ENCODE results near the gene DCP1A.
"Not testable (repeated sequence)": the region's sequence is repeated elsewhere in the genome, so short reads cannot be mapped to it uniquely, and the experiment has no call there.

The DCP1A gene

DNA sequence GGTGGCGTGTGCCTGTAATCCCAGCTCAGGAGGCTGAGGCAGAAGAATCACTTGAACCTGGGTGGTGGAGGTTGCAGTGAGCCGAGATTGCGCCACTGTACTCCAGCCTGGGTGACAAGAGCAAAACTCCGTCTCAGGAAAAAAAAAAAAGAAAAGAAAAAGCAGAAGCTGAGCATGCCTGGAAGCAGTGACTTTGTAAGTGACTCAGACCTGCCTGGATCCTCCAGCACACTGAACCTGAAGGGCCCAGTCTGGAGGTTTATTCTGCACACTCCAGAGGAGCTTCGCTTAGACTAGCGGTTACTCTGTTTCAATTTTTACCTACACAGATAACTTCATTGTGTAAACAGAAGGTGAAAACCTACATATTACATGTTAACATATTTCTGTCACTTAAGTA, 19.4 kb downstream of the DCP1A start:
- not testable (repeated sequence) for DNase-seq

DNA sequence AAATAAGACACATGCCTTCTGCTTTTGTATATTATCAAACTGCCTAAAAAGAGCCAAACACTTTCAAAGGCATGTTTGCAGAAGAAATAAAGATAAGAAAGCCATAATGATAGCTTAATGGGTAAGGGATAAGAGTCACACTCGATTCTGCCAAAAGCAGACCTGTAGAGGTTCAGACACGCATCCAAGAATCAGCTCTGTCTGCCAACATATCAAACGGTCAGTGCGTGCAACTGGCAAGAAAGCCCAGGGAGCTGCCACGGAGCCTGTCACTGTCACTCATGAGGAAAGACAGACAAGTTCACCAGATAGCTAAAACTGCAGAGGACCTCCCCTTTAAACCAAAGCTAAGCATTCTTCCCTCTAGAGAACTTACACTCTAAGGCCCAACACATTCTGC, 23.2 kb downstream of the DCP1A start:
- no peak for DNase-seq

DNA sequence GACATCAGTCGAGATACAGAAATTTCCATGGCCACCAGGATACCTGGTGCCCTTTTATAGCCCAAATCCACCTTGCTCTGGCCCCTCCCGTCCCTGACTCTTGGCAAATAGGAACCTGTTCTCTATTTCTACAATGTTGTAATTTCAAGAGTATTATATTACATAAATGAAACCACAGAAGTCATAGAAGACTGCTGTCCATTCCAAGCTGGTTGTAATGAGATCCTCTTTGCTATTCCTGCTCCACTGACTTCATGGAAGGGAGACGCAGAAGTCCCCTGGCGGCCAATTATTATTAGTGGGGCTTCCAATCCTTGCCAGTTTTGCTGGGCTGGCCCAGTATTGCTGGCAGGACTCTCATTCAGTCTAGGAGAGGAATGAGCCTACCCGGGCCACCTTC, 26.6 kb downstream of the DCP1A start:
- no peak for DNase-seq

DNA sequence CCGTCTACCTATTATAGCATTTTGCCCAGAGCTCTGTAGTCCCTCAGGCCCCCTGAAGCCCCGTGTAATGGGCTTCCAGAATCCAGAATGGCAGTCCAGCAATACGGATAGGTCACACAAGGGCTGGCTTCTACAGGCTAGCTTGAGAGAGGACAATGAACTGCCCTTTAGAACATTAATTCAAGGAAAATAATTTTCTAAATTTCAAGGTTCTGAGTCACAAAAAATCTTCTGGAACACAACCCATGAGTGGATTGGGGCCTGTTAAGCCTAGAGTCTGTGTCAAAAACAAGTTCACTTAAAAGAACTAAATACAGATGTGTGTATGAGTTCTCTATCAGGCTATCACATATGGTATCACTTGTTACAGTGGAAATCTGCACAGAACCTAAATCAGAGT, 28.8 kb downstream of the DCP1A start:
- DNase-seq = no peak

DNA sequence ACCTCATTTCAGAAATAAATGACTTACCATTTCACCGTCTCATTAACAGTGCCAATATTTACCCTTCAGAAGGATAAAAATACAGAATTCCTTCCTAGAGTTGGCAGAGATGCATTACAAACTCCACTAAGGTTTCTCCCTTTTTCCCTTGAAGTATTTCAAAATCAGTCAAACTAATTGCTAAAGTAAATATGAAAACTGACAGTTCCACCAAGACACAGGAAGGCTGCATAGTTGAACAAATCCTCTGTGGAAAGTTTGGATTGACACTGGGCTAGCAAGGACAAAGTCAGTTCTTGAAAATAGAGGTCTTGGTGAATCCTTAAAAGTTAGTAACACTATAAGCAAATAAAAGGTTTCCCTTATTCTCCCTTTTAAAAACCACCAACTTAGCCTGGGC, 34.5 kb downstream of the DCP1A start:
- no peak for DNase-seq

DNA sequence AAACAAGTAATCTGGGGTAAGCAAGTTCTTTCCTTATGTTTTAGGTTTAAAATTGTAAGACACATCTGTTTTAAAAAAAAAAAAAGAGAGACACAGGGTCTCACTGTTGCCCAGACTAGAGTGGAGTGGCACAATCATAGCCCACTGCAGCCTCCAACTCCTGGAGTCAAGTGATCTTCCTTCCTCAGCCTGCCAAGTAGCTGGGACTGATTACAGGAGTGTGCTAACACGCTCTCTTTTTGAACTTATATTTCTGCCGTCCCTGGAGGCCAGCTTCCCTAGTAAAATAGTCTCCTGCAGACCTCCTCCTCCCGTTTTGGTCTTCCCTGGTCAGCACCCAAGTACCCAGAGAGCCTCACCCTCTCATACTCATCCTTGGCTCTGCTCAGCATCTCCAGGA, 35.5 kb downstream of the DCP1A start:
- no peak for DNase-seq

DNA sequence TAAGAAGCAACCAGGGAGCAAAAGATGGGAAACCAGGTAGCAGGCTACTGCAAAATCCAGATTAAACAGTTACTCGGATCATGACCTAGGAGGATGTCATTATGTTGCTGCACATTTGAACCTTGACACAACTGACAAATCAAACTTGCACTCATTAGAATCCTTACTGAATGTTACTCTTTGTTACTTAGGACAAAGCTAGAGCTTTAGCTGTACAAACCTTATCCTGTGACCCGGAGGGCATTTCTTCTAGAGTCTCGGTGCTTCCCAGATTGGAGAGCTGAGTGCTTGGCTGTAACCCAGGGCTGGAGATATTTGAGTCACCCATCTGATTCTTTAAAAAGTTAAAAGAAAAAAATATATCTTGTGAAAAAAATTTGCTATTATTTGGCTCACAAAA, 43.4 kb downstream of the DCP1A start:
- DNase-seq = no peak

DNA sequence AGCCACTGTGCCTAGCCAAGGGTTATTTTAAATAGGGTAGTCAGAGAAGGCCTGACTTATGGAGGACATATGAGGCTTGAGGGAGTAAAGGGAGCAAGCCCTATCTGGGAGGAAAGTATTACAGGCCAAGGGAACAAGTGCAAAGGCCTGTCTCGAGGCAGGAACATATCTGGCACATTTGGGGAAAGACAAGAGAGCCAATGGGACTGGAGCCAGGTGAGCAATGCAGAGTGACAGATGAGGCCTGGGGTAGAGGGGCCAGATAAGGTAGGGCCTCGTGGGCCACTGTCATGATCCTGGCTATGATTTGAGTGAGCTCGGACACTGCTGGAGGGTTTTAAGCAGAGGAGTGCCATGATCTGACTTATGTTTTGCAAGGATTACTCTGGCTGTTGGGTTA, 43.8 kb downstream of the DCP1A start:
- no peak for DNase-seq

DNA sequence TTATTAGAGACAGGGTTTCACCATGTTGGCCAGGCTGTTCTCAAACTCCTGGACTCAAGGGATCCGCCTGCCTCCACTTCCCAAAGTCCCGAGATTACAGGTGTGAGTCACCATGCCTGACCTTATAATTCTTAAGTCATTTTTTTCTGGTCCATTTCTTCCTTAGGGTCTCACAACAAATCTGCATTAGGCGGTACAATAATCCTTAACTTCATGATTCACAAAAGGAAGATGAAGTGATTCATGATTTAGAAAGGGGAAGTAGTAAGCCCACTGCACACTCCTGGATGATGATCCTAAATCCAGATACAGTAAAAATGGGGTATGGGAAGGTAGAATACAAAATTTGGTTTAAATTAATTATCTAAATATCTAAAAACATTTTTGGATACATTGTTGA, 46.5 kb downstream of the DCP1A start:
- DNase-seq = no peak

DNA sequence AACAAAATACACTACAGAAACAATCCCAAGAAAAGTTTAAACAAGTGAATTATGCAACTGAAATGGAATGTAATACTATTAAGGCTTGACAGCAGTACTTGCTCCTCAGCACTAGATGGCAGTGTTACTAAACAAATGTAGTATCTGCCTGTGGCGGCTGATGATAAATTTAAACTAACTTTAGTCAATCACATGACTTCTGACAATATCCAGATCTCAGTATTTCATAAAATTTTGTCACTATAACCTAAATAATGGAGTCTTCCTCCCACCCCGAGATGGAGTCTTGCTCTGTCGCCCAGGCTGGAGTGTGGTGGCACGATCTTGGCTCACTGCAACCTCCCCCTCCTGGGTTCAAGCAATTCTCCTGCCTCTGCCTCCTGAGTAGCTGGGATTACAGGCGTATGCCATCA, 47.7 kb downstream of the DCP1A start:
- DNase-seq = not testable (repeated sequence)

DNA sequence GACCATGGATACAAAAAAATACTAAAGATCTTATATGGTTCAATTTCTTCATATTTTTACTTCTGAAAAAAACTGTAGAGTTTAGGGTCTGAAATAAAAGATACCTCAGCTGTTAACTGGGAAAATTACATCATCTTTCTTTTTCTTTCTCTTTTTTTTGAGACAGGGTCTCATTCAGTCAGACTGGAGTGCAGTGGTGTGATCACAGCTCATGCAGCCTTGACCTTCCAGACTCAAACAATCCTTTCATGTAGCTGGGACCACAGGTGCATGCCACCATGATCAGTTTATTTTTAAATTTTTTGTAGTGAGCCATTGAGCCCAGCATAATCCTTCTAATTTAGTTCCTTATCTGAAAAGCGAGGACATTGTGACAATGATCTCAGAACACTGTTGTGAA, 51.9 kb downstream of the DCP1A start:
- DNase-seq = no peak

DNA sequence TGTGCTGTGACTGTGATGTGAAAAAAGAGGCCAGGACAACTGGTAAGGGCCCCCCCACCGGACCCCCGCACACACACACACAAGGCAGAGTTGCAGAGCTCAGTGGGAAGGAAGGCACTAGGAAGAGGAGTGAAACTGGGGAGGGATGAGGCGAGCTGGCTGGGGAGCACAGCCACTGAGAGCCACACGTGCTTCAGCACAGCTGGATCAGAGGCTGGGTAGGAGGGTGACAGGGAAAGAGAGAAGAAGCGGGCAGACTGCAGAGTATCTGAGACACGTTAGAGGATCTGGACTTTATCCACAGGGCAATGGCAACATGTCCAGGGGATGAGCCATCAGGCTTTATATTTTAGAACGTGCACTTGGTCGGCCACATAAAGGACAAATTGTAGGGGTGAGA, 53.5 kb downstream of the DCP1A start:
- DNase-seq = no peak

DNA sequence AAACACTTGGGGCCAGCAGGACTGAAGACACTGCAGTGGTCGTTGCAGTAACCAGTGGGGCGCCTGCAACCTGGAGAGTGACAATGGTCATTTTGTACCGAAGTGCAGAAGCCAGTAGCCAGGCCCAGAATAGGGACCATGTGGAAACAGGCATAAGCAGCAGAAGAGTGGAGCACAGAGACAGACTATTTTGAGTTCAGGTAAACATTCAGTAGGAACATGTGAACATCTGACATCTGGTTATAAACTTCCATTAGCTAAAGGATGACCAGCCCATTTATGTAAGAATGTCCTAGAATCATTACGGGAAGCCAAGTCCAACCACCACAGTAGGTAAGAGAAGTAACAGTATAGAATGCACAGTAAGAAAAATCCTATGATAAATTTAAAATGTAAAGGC, 59.1 kb downstream of the DCP1A start:
- DNase-seq = no peak

DNA sequence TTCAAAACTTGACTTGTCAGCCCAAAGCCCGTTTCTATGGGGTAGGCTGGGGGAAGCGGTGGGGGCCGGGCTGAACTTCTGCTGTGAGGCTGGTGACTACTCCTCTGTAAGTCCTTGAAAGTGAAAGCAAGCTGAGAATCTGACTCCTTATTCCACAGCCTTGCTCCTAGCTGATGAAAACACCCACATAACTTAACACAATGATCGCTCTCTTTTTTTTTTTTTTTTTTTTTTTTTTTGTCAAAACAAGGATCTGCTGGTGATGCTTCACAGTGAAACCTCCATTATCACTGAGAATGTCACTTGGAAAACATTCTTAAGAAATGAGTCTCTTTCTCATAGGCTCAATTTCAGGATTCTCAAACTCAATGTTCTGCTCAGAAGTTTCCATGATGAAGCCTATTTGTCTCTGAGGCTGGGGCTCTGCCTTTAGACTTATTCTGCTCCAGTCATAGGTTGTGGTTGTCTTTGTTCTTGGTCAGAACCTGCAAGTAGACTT, 60.2 kb downstream of the DCP1A start:
- no peak for DNase-seq

DNA sequence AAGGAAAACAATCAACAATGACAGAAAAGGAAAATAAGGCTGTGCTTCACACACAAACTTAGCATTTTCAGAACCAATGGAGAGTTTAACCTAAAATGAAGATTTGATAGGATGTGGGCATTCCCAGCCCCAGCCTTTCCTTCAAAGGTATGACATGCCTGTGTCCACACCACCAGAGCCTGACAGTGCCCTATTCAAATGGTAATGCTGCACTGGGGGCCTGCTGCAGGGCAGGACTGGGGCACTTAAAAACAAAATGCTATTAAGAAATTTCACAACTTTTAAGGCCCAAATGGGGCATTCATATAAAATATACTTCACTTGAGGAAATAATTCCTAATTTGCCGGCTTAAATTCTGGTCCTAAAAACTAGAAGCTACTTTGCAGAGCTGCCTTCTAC, 60.6 kb downstream of the DCP1A start:
- DNase-seq = no peak

DNA sequence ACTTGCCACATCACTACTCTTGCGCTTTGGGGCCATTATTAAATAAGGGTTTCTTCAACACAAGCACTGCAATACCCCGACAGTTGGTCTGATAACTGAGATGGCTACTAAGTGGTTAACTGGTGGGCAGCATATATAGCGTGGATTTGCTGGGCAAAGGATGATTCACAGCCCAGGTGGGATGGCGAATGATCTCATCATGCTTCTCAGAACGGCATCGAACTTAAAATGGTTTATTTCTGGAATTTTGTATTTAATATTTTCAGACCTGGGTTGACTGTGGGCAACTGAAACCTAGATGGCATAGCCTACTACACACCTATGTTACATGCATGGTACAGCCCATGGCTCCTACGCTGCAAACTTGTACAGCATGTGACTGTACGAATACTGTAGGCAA, 64.8 kb downstream of the DCP1A start:
- DNase-seq = no peak

DNA sequence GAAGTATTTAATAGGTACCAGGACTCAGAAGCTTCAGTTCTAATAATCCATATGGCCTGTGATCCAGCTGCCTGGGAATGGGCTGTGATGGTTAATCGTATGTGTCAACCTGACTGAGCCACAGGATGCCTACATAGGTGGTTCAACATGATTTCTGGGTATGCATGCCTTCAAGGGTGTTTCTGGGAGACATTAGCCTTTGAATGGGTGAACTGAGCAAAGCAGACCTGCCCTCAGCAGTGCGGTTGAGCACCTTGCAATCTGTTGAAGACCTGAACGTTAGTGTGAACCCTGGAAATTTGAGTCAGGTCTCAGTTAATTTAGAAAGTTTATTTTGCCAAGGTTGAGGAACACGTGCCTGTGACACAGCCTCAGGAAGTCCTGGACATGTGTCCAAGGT, 68.7 kb downstream of the DCP1A start:
- no peak for DNase-seq

DNA sequence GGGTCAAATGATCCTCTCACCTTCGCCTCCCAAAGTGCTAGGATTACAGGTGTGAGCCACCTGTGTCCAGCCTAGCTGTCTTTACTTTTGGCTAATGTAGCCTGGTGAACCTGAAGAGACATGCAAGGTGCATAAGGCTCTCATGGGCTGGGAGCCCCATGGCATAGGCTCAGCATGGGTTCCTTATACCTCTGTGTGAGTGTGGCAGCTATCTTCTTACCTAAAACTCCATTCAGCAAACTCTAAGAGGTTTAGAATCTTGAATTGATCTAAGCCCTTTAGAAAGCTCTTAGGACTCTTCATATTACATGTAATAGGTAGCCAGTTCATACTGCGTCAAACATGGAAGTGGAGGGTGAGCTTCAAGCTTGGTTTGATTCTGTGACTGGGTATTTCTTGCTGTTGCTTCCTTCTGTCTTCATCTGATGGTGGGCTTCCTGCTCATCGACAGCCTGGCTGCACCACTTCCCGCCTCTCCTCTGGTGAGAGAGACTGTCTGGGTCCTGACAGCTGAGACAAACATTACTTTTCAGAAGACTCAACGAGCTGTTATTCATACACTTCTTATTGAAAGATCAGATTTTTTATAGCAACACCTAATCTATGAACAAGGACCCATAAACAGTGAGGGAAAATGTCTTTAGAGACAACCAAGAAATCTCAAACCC, 72.3 kb downstream of the DCP1A start:
- no peak for DNase-seq

DNA sequence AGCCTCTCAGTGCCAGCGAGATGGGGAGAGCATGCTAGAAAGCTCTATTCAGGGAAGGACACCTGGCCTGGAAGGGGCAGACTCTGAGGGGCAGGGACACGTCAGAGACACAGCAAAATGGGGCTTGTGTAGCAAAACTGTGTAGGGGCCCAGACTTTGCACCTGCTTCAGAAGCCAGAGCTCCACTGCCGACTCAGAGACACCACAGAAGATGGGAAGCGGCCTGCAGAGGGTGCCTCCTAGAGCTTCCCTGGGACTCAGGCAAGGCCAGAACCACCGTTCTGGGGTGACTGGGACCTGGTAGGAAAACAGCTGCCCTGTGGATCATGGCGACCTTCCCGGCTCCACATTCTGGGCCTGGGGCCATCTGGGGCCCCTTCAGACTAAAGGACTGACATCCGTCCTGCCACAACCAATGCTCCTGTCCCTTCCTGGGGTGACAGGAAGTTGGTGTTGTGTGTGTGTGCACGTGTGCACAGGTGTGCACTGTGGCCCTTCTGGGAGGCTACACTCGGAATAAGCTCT, 74.1 kb downstream of the DCP1A start:
- no peak for DNase-seq

DNA sequence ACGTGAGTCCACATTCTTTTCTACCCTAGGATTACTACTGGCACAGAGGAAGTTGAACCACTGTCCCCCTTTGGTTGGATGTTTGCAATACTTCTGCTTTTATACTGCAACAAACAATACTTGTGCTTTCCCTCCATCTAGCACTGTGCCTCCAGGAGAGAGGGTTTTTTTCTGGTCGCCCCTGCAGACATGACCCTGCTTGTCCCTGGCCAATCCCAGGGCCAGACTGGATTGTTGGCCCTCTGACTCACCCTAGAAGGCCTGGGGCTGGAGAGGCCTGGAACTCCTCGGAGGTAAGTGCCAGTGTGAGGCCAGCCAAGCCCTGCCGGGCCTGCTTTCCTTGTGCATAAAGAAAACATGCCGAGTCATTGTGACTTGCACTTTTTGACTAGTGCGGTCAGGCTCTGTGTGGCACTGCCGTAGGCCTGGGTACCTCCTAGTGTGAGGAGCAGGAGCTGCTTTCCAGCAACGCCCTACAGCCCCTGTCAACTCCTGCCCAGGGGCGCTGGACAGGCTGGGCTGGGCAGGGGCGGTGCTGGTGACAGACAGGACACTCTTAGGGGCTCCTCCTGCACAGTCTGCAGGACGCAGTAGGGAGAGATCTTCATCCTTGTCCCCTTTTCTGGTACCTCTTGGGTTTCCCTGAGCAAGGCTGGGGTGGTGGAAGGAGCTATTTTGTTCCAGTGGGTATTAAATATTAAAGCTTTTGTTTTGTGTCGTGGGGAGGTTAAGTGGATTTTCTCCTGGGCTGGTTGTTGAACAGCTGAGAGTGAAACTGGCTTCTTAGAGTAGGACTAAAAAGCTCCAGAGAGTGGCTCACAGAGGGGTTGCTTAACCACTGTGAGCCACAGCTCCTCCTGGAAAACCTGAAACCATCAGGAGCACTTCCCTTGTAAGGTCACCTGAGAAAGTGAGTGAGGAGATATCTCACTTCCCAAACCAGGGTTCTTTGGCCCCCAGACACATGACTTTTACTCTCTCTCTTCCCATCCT, 77.2 kb downstream of the DCP1A start:
- DNase-seq = peak; percentile 34

DNA sequence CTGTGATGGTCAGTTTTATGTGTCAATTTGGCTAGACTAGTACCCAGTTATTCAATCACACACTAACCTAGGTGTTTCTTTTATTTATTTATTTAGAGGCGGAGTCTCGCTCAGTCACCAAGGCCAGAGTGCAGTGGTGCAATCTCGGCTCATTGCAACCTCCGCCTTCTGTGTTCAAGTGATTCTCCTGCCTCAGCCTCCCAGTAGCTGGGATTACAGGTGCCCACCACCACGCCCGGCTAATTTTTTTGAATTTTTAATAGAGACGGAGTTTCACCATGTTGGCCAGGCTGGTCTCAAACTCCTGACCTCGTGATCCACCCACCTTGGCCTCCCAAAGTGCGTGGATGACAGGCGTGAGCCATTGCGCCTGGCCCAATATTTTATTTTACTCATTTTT, 78.2 kb downstream of the DCP1A start:
- DNase-seq = not testable (repeated sequence)

DNA sequence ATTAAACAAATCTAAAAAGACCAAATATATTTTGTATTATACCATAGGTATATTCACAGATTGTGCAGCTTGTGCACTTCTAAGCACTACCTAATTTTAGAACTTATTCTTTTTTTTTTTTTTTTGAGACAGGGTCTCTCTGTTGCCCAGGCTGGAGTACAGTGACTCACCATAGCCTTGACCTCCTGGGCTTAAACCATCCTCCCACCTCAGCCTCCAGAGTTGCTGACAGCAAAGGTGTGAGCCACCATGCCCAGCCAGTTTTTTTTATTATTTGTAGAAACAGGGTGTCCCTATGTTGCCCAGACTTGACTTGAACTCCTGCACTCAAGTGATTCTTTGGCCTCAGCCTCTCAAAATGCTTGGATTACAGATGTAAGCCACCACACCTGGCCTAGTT, 79.6 kb downstream of the DCP1A start:
- no peak for DNase-seq

DNA sequence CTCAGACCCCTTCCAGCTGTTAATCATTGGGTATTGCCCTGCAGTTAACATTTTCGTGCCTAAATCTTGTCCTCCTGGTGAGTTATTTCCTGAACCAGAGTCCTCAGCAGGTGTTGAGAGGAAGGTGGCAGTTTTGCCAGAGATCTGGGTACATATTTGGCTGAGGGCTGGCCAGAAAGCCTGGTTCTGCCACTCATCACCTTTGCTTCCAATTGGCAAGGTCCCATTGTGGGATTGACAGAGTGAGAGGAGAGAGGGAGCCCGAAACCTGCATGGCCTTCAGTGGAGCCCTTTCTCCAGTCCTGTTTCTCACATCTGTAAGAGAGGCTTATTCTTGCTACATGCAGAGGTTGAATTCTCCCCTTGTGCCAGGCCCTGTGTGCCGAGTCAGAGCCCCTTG, 82.6 kb downstream of the DCP1A start:
- DNase-seq = no peak

DNA sequence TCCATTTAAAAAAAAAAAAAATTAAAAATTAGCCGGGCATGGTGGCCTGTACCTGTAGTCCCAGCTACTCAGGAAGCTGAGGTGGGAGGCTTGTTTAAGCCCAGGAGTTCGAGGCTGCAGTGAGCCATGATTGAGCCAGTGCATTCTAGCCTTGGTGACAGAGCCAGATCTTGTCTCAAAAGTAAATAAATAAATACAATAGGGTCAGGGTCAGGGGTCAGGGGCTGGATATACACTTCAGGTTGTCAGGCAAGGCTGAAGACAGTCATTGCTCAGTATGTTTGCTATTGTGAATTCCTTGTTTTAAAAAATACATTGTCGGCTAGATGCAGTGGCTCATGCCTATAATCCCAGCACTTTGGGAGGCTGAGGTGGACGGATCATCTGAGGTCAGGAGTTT, 83.4 kb downstream of the DCP1A start:
- no peak for DNase-seq
